GM21723 (cell line): ENCODE measurements around the gene FBXW4.
"Not testable (repeated sequence)": the region's sequence is repeated elsewhere in the genome, so short reads cannot be mapped to it uniquely, and the experiment has no call there.

Source experiments
- ATAC-seq: cut with Tn5 transposase; IDR thresholded peaks from one replicate; pipeline ENCODE4 v1.9.1; 2021; ENCODE audit warnings: mild to moderate bottlenecking, moderate library complexity; ENCODE audit not compliant: unreplicated experiment

The FBXW4 gene

DNA sequence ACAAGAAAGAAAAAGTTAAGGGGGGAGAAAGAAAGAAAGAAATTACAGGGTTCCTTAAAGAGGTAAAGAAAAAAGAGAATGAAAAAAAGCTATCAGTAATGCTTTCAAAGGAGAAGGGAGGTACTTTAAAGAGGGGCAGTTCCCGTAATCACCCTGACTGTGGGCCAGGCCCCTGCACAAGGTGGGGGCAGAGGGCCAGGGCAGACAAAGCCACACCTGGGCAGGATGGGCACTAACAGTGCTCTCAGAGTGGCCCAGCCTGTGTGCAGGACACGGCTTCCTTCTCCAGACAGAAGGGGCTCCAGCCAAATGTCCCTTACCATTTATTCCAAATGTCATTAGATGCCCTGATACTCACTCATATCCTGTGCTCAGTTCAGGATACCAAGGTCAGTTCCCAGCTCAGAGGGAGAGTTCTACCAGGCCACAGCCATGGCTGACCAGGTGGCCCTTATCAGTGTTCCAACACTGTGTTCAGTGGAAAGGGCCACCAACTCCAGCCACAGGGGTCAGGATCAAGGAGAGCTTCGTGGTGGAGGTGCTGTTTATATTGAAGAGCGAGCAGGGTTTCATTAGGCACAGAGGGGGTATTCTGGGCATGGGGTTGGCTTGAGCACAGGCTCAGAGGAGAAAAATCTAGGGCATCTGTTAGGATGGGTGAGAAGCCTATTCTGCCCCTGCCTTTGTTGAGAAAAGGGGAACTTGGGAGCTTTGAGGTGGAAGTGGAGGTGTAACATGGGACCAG, 77.0 kb downstream of the FBXW4 start:
- no peak for ATAC-seq

GRCh38 chr10:101617102-101617823, 77.7 kb downstream of the FBXW4 start:
- ATAC-seq: no peak

- ATAC-seq: no peak
Observed at GRCh38 chr10:101616415-101617101, 78.4 kb downstream of the FBXW4 start.

GRCh38 chr10:101615525-101616116, 79.3 kb downstream of the FBXW4 start:
- no peak for ATAC-seq

DNA sequence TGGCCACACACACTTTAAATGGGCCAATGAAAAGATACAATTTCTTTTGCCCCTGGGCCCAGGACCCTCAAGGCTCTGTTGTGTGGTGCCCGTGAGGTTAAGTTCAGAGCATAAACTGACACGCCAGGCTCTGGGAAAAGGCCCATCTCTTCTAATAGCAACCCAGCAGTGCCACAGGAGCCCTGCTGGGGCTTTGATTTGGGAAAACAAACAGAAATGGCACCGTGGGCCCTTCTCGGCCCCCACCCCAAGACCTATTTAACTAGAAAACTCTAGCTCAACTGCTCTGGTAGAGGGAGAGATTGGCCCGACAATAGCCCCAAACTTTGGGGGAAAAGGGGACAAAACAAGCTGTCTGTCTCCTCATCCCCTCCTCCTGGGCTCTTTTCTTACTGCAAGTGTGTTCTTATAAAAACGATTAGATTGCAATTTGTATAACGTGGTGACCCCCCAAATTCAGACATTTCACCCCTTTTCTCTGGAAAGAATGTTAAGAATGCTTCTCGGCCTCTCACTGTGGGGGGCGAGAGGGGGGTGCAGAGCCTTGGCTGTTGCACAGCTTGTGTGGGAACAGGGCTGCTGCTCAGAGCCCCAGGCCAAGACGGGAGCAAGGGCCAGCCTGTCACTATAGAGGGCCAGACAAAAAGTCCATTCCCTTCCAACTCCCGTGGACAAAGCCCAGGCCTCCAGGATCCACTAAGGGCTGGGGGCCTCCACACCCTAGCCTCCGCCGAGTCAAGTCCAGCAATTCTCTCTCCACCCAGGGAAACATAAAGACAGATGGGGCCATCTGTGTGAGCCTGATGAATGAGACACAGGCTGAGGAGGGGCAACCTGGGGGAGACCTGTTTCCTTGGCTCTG, 80.1 kb downstream of the FBXW4 start:
- ATAC-seq: no peak

DNA sequence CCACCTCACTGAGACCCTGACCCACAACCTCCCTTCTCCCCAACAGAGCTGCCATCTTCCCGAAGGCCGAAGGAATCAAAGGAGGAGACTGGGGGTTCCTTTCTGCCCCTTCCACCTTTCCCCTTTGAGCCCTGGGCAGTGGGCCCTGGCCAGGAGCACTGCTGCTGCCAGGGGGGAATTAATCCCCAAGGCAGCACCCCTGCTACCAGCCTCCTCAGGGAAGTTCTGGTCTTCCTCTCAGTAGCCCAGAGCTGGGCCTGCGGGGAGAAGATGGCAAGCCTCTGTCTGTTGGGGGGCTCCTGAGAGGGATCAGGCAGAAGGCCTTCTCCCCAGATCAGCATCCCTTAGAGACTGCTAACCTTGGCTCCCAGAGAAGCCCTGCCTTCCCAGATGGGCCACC, 81.3 kb downstream of the FBXW4 start:
- ATAC-seq: no peak

- no peak for ATAC-seq
Observed at GRCh38 chr10:101612872-101613271, 82.1 kb downstream of the FBXW4 start.

GRCh38 chr10:101612086-101612485, 82.9 kb downstream of the FBXW4 start:
- ATAC-seq: no peak

- ATAC-seq: no peak
Observed at GRCh38 chr10:101611096-101611905, 83.7 kb downstream of the FBXW4 start.

GRCh38 chr10:101609481-101609880, 85.5 kb downstream of the FBXW4 start:
- no peak for ATAC-seq

DNA sequence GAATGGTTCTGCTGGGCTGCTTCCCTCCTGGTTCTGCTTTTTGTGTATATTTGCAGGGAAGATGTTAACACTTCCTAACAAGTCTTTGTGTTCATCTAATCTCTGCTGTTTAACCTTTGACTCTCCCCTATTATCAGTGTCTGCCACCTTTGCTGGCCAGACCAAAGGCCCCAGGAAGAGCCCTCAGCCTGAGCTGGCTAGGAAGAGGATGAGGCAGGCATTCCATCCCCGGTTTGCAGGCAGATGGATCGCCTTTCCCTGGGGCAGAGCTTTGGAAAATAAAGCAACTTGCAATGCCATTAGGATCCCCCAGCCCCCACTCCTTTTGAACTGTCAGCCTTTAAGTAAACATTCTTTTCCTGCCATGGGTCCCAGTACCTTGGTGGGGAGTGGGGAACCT, 87.8 kb downstream of the FBXW4 start:
- no peak for ATAC-seq

- no peak for ATAC-seq
Observed at GRCh38 chr10:101602761-101603398, 92.1 kb downstream of the FBXW4 start.

GRCh38 chr10:101601541-101601940, 93.4 kb downstream of the FBXW4 start:
- no peak for ATAC-seq

GRCh38 chr10:101597091-101597900, 97.7 kb downstream of the FBXW4 start:
- ATAC-seq: no peak

GRCh38 chr10:101595591-101596433, 99.2 kb downstream of the FBXW4 start:
- ATAC-seq: no peak

DNA sequence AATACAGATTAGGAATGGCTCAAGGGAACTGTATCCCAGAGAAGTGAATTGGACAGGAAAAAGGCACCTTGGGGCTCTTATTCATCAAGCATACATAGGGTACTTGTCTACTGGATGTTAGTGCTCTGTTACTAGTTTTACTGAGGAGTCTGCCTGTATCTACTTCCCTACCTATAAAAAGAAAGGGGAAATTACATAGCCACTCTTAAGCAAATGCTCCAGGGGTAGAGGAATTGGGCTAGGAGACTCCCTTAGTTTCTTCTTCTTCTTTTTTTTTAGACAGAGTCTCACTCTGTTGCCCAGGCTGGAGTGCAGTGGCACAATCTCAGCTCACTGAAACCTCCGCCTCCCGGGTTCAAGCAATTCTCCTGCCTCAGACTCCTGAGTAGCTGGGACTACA, 101.6 kb downstream of the FBXW4 start:
- not testable (repeated sequence) for ATAC-seq

- ATAC-seq: no peak
Observed at GRCh38 chr10:101588879-101589278, 106.1 kb downstream of the FBXW4 start.
